ENCODE measurements around the gene NIPAL4. TPM values are rescaled to one million over a fixed set of nuclear protein-coding genes. Genes with fewer than 3 reads are reported as not detected.

Gene NIPAL4
- total RNA-seq, 2 donors from 2014 or later = 0.27 to 0.49 TPM

- ATAC-seq (ENCODE audit: insufficient number of reproducible peaks, low FRiP score, low read depth) (no peak), DNase-seq (ENCODE audit: low spot score) (no peak)
- H3K36me3 ChIP-seq = peaks cover 11% of the 10 kb centered on the region
- H3K4me3 ChIP-seq = no peak overlapping the region
- H3K27ac ChIP-seq = no peak overlapping the region
- H3K9me3 ChIP-seq = no peaks in the 10 kb centered on the region
- TF ChIP-seq, protein P1, sequence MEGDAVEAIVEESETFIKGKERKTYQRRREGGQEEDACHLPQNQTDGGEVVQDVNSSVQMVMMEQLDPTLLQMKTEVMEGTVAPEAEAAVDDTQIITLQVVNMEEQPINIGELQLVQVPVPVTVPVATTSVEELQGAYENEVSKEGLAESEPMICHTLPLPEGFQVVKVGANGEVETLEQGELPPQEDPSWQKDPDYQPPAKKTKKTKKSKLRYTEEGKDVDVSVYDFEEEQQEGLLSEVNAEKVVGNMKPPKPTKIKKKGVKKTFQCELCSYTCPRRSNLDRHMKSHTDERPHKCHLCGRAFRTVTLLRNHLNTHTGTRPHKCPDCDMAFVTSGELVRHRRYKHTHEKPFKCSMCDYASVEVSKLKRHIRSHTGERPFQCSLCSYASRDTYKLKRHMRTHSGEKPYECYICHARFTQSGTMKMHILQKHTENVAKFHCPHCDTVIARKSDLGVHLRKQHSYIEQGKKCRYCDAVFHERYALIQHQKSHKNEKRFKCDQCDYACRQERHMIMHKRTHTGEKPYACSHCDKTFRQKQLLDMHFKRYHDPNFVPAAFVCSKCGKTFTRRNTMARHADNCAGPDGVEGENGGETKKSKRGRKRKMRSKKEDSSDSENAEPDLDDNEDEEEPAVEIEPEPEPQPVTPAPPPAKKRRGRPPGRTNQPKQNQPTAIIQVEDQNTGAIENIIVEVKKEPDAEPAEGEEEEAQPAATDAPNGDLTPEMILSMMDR (IDR thresholded peaks at IDR 0.05) = no peak
- H3K27me3 ChIP-seq (replicated peaks; ENCODE audit: insufficient read depth) = no peaks in the 10 kb centered on the region
- H3K4me1 ChIP-seq (ENCODE audit: control insufficient read depth in 1 of 2, low read depth in 2 of 2) = peaks cover 4% of the 10 kb centered on the region in 2 donors
Measured at GRCh38 chr5:157506066-157506590, 46.1 kb downstream of the NIPAL4 start.

- H3K4me1 ChIP-seq (ENCODE audit: control insufficient read depth in 1 of 2, low read depth in 2 of 2) = peaks cover 10 to 13% of the 10 kb centered on the region in 2 donors
- ATAC-seq (ENCODE audit: insufficient number of reproducible peaks, low FRiP score, low read depth) (no peak), DNase-seq (ENCODE audit: low spot score) (no peak)
- no peak overlapping the region for H3K27ac ChIP-seq
- no peaks in the 10 kb centered on the region for H3K9me3 ChIP-seq
- TF ChIP-seq, protein P1 (IDR thresholded peaks at IDR 0.05) = no peak
- no peak overlapping the region for H3K4me3 ChIP-seq
- H3K27me3 ChIP-seq (replicated peaks; ENCODE audit: insufficient read depth) = no peaks in the 10 kb centered on the region
- peaks cover 10% of the 10 kb centered on the region for H3K36me3 ChIP-seq
Measured at GRCh38 chr5:157506981-157507780, 47.2 kb downstream of the NIPAL4 start.

- DNase-seq (ENCODE audit: low spot score) (no peak), ATAC-seq (ENCODE audit: insufficient number of reproducible peaks, low FRiP score, low read depth) (no peak)
- Histone ChIP-seq H3K36me3 (peaks cover 8% of the 10 kb centered on the region), H3K4me1 (ENCODE audit: control insufficient read depth in 1 of 2, low read depth in 2 of 2) (peaks cover 17 to 32% of the 10 kb centered on the region in 2 donors), H3K27ac (no peak overlapping the region), H3K27me3 (replicated peaks; ENCODE audit: insufficient read depth) (no peaks in the 10 kb centered on the region), H3K4me3 (no peak overlapping the region), H3K9me3 (no peaks in the 10 kb centered on the region)
- TF ChIP-seq, protein P1 (IDR thresholded peaks at IDR 0.05) = no peak
Measured at GRCh38 chr5:157509093-157509492, 49.1 kb downstream of the NIPAL4 start.

DNA sequence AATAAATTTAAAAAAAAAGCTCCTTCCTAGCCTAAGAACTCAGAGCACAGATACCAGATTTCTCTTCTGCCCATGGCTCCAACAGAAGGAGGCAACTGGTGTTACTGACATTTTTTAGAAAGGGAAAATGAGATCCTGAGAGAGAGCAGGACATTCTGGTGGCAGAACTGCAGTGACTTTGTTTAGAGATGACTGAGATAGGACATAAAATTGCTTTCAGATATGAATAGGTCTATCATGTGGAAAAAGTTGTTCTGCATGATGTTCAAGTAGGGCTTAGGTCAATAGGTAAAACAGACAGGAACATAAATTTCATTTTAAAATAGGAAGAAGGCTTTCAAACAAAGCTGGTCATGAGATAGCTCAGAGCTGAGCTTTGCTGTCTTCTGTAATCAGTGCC is 49.6 kb downstream of the NIPAL4 start:
- ATAC-seq (ENCODE audit: insufficient number of reproducible peaks, low FRiP score, low read depth) (no peak), DNase-seq (ENCODE audit: low spot score) (no peak)
- H3K4me1 ChIP-seq (ENCODE audit: control insufficient read depth in 1 of 2, low read depth in 2 of 2) = peaks cover 17 to 35% of the 10 kb centered on the region in 2 donors
- no peaks in the 10 kb centered on the region for H3K27me3 ChIP-seq (replicated peaks; ENCODE audit: insufficient read depth)
- H3K9me3 ChIP-seq = no peaks in the 10 kb centered on the region
- H3K36me3 ChIP-seq = peaks cover 4% of the 10 kb centered on the region
- H3K27ac ChIP-seq = peak overlapping the region in 1 of 2 donors; percentile 32
- no peak overlapping the region for H3K4me3 ChIP-seq
- TF ChIP-seq, protein P1 (IDR thresholded peaks at IDR 0.05) = no peak

DNA sequence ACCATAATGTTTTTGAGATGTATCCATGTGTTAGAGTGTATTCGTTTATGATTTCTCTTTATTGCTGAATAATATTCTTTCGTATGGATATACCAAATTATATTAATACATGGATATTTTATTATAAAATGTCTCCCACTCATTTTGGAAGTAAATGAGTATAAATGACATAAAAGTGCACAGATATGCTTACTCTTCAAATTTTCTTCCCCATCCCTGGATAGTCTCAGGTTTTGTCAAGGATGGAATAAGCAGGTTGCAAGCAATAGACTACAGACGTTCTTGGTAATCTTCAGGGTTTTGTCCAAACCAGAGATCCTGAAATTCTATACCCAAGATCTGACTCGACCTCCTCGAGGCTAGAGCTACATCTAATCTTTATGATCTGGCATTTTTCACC is 50.7 kb downstream of the NIPAL4 start:
- Histone ChIP-seq H3K4me1 (ENCODE audit: control insufficient read depth in 1 of 2, low read depth in 2 of 2) (peaks cover 20 to 46% of the 10 kb centered on the region in 2 donors), H3K9me3 (no peaks in the 10 kb centered on the region), H3K27me3 (replicated peaks; ENCODE audit: insufficient read depth) (no peaks in the 10 kb centered on the region), H3K27ac (peak overlapping the region; percentile 43 to 70), H3K4me3 (no peak overlapping the region), H3K36me3 (peaks cover 4% of the 10 kb centered on the region)
- DNase-seq (ENCODE audit: low spot score) = no peak
- no peak for ATAC-seq (ENCODE audit: insufficient number of reproducible peaks, low FRiP score, low read depth)
- TF ChIP-seq, protein P1 (IDR thresholded peaks at IDR 0.05) = no peak
